Mesenchymal stem cell (in vitro differentiated cells and primary cell): Measurements from ENCODE around the gene GIMAP8.

Experiments used
- DNase-seq: peaks from one replicate; pipeline ENCODE4 v3.0.0-alpha.2; 2013
- H2AFZ ChIP-seq: one replicate; pipeline ENCODE4 v1.6.1; 2013; ENCODE audit warnings: low read depth, mild to moderate bottlenecking, control low read depth, inconsistent platforms, low read length, moderate library complexity
- H2AK5ac ChIP-seq: 2 replicates; pipeline ENCODE4 v1.6.1; 2013; ENCODE audit warnings: low read length, moderate library complexity, mild to moderate bottlenecking, inconsistent platforms; ENCODE audit not compliant: severe bottlenecking
- H2BK120ac ChIP-seq: one replicate; pipeline ENCODE4 v1.6.1; 2013; ENCODE audit warnings: low read depth, mild to moderate bottlenecking, inconsistent platforms, low read length, moderate library complexity
- H2BK12ac ChIP-seq, 2 experiments: one replicate each; pipeline ENCODE4 v1.6.1; 2013; ENCODE audit warnings: inconsistent platforms in 2 of 2, low read length in 2 of 2, mild to moderate bottlenecking in 2 of 2, moderate library complexity in 2 of 2, control low read depth in 1 of 2
- H2BK15ac ChIP-seq: one replicate; pipeline ENCODE4 v1.6.1; 2013; ENCODE audit warnings: mild to moderate bottlenecking, low read depth, inconsistent platforms; ENCODE audit not compliant: poor library complexity, severe bottlenecking
- H2BK5ac ChIP-seq: 2 replicates; pipeline ENCODE4 v1.6.1; 2013; ENCODE audit warnings: low read depth, mild to moderate bottlenecking, low read length, control low read depth, inconsistent platforms; ENCODE audit not compliant: poor library complexity, severe bottlenecking
- H3K14ac ChIP-seq, 2 experiments: one replicate each; pipeline ENCODE4 v1.6.1; 2013; ENCODE audit warnings: inconsistent platforms in 2 of 2, low read length in 2 of 2, control low read depth in 1 of 2, mild to moderate bottlenecking in 1 of 2, moderate library complexity in 1 of 2
- H3K18ac ChIP-seq, 2 experiments: one replicate each; pipeline ENCODE4 v1.6.1; 2013; ENCODE audit warnings: inconsistent platforms in 2 of 2, low read length in 2 of 2, control low read depth in 1 of 2, low read depth in 1 of 2, mild to moderate bottlenecking in 1 of 2
- H3K23ac ChIP-seq, 2 experiments: one replicate each; pipeline ENCODE4 v1.6.1; 2013; ENCODE audit warnings: inconsistent platforms in 2 of 2, low read length in 2 of 2, mild to moderate bottlenecking in 2 of 2, moderate library complexity in 2 of 2, control low read depth in 1 of 2
- H3K27ac ChIP-seq: 2 replicates; pipeline ENCODE4 v1.5.1; 2013; ENCODE audit warnings: mild to moderate bottlenecking, moderate library complexity, low read length, control low read depth, inconsistent platforms; ENCODE audit not compliant: poor library complexity, severe bottlenecking
- H3K27me3 ChIP-seq, 2 experiments: 2 replicates each; pipeline versions ENCODE4 v1.6.1 to v1.7.0; 2013; ENCODE audit warnings: low read length in 2 of 2, mild to moderate bottlenecking in 2 of 2, moderate library complexity in 2 of 2, control low read depth in 1 of 2, inconsistent platforms in 1 of 2; ENCODE audit not compliant: control insufficient read depth in 1 of 2, insufficient read depth in 1 of 2
- H3K36me3 ChIP-seq, 2 experiments: 2 replicates each; pipeline versions ENCODE4 v1.6.1 to v1.7.0; 2013; ENCODE audit warnings: low read length in 2 of 2, control low read depth in 1 of 2, inconsistent platforms in 1 of 2, low read depth in 1 of 2, mild to moderate bottlenecking in 1 of 2; ENCODE audit not compliant: insufficient read depth in 2 of 2, control insufficient read depth in 1 of 2
- H3K4ac ChIP-seq, 2 experiments: one replicate each; pipeline ENCODE4 v1.6.1; 2013; ENCODE audit warnings: inconsistent platforms in 2 of 2, low read length in 2 of 2, mild to moderate bottlenecking in 2 of 2, moderate library complexity in 2 of 2, control low read depth in 1 of 2, low read depth in 1 of 2
- H3K4me1 ChIP-seq: 2 replicates; pipeline ENCODE4 v1.6.1; 2013; ENCODE audit warnings: low read depth, low read length, control low read depth; ENCODE audit not compliant: control insufficient read depth, insufficient read depth
- H3K4me2 ChIP-seq: 2 replicates; pipeline ENCODE4 v1.6.1; 2013; ENCODE audit warnings: low read length, mild to moderate bottlenecking, inconsistent platforms; ENCODE audit not compliant: poor library complexity, severe bottlenecking
- H3K4me3 ChIP-seq, 2 experiments: 2 replicates each; pipeline versions ENCODE4 v1.5.1 to v1.7.0; 2013; ENCODE audit warnings: low read length in 2 of 2, mild to moderate bottlenecking in 2 of 2, control low read depth in 1 of 2, low read depth in 1 of 2; ENCODE audit not compliant: insufficient read depth in 1 of 2
- H3K79me1 ChIP-seq: replicated peaks from 2 replicates; pipeline ENCODE4 v1.6.1; 2013; ENCODE audit warnings: mild to moderate bottlenecking, control low read depth, low read length, inconsistent platforms; ENCODE audit not compliant: poor library complexity, severe bottlenecking
- H3K9ac ChIP-seq: 2 replicates; pipeline ENCODE4 v1.7.0; 2013; ENCODE audit warnings: mild to moderate bottlenecking, low read length, moderate library complexity
- H3K9me3 ChIP-seq: 2 replicates; pipeline ENCODE4 v1.7.0; 2013; ENCODE audit warnings: mild to moderate bottlenecking, low read length; ENCODE audit not compliant: control insufficient read depth
- H4K8ac ChIP-seq: one replicate; pipeline ENCODE4 v1.6.1; 2013; ENCODE audit warnings: inconsistent platforms, mild to moderate bottlenecking, low read length, moderate library complexity
- H4K91ac ChIP-seq: one replicate; pipeline ENCODE4 v1.6.1; 2013; ENCODE audit warnings: mild to moderate bottlenecking, low read length, inconsistent platforms
- WGBS: methylation state at CpG from one replicate; pipeline ENCODE4 v1.1.7; 2013; ENCODE audit warnings: mixed read lengths; 5-methylcytosine and 5-hydroxymethylcytosine counted together

Gene GIMAP8

DNA sequence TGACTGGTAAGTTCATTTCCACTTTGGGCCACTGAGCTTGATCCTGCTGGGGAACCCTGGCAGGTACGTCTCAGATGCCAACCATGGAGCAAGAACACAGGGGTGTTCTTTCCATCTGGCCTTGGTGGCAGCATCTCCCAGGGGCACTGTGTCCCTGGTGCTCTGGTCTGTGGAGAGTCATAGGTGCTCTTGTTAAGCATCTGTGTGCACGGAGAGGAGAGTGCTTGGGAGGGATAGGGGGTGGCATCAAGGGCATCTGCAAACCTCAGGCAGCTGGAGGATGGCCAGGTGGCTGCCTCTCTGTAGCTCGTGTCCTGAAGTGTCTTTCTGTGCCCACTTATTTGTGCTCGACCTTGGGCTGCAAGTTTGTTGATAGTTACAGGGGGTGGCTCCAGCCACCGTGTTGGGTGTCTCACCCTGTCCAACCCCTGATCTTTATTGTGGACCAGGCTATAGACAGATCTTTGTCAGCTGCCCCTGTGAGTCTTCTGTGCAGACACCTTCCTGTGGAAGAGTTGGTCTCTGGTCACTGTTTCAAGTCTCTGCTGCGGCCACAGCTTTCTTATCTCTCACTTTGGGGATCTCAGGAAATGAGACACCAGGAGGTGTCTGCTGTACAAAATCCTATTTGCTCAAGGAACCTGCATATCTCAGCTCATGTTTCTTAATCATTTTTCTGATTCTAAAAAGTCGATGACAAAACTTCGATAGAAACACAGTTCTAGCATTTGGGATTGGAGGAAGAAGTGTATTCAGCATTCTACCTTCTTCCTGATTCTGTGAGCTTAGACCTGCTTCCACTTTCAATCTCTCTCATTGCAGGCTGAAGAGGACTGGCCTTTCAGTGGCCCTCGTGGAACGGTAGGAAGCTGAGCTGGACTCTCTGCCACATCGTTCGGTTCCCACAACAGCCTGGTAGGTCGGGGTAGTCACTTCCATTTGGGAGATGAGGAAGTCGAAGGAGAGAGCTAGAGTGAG is 17.2 kb upstream of the GIMAP8 start:
- H2BK12ac ChIP-seq = no peak overlapping the region
- H3K4me2 ChIP-seq = no peak overlapping the region
- H3K4ac ChIP-seq = no peak overlapping the region
- no peak overlapping the region for H2AFZ ChIP-seq
- H3K14ac ChIP-seq = no peak overlapping the region
- no peak overlapping the region for H3K27ac ChIP-seq
- H3K9ac ChIP-seq = no peak overlapping the region
- H4K8ac ChIP-seq = no peak overlapping the region
- no peak overlapping the region for H3K23ac ChIP-seq
- H2AK5ac ChIP-seq = no peak overlapping the region
- H4K91ac ChIP-seq = no peak overlapping the region
- no peak overlapping the region for H3K4me3 ChIP-seq
- peaks cover 10% of the 10 kb centered on the region for H3K4me1 ChIP-seq
- no peak overlapping the region for H2BK15ac ChIP-seq
- DNase-seq = no peak
- no peaks in the 10 kb centered on the region for H3K79me1 ChIP-seq
- 66% methylated on average over 14 of the region's 14 CpGs for WGBS
- peaks cover 0 to 20% of the 10 kb centered on the region in 2 experiments for H3K27me3 ChIP-seq
- H3K9me3 ChIP-seq = no peaks in the 10 kb centered on the region
- no peak overlapping the region for H2BK5ac ChIP-seq
- H3K36me3 ChIP-seq = no peaks in the 10 kb centered on the region
- H2BK120ac ChIP-seq = no peak overlapping the region
- no peak overlapping the region for H3K18ac ChIP-seq

DNA sequence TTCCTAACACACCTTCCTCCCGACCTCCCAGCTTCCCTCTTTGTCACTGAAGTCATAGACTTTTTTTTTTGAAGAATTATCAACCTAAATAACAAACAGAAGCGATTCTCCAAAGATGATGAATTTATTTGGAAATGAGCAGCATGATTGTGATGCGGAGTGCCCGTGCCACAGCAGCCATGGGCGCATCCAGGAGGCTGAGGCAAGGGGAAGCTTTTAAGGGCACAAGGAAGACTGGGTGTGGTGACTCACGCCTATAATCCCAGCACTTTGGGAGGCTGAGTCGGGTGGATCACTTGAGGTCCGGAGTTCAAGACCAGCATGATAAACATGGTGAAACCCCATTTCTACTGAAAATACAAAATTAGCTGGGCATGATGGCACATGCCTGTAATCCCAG is 16.2 kb upstream of the GIMAP8 start:
- Histone ChIP-seq H4K91ac (no peak overlapping the region), H2AFZ (no peak overlapping the region), H2AK5ac (no peak overlapping the region), H3K4me3 (no peak overlapping the region), H3K27ac (no peak overlapping the region), H3K14ac (no peak overlapping the region), H3K9me3 (no peaks in the 10 kb centered on the region), H3K4me1 (peaks cover 1% of the 10 kb centered on the region), H4K8ac (no peak overlapping the region), H3K4ac (no peak overlapping the region), H2BK120ac (no peak overlapping the region), H3K79me1 (no peaks in the 10 kb centered on the region), H2BK12ac (no peak overlapping the region), H2BK5ac (no peak overlapping the region), H3K9ac (no peak overlapping the region), H3K36me3 (no peaks in the 10 kb centered on the region), H2BK15ac (no peak overlapping the region), H3K27me3 (peaks cover 0 to 17% of the 10 kb centered on the region in 2 experiments), H3K18ac (no peak overlapping the region), H3K23ac (no peak overlapping the region), H3K4me2 (no peak overlapping the region)
- DNase-seq = no peak
- WGBS = 82% methylated on average over 8 of the region's 8 CpGs

DNA sequence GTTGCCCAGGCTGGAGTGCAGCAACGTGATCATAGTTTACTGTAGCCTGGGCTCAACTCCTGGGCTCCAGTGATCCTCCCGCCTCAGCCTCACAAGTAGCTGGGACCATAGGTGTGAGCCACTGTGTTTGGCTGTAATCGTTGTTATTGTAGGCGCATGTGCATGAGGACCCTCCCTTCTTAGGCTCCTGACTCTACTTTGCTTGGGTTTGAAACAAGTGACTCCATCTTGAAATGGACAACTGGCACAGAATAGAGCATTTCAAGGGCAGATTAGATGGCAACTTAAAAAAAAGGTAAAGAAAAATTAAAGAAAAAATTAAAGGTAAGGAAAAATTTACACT is 15.4 kb upstream of the GIMAP8 start:
- H3K4me2 ChIP-seq = no peak overlapping the region
- H3K4me1 ChIP-seq = no peaks in the 10 kb centered on the region
- H3K14ac ChIP-seq = no peak overlapping the region
- H4K91ac ChIP-seq = no peak overlapping the region
- no peak overlapping the region for H3K23ac ChIP-seq
- no peak overlapping the region for H2BK12ac ChIP-seq
- H3K4ac ChIP-seq = no peak overlapping the region
- H4K8ac ChIP-seq = no peak overlapping the region
- H3K4me3 ChIP-seq = no peak overlapping the region
- no peak overlapping the region for H3K9ac ChIP-seq
- H3K27me3 ChIP-seq = peaks cover 0 to 15% of the 10 kb centered on the region in 2 experiments
- H3K36me3 ChIP-seq = no peaks in the 10 kb centered on the region
- H3K79me1 ChIP-seq = no peaks in the 10 kb centered on the region
- H3K27ac ChIP-seq = no peak overlapping the region
- H3K18ac ChIP-seq = no peak overlapping the region
- 57% methylated on average over 4 of the region's 4 CpGs for WGBS
- H2AK5ac ChIP-seq = no peak overlapping the region
- no peak overlapping the region for H2BK120ac ChIP-seq
- no peak for DNase-seq
- no peak overlapping the region for H2BK5ac ChIP-seq
- H2AFZ ChIP-seq = no peak overlapping the region
- H2BK15ac ChIP-seq = no peak overlapping the region
- H3K9me3 ChIP-seq = no peaks in the 10 kb centered on the region

DNA sequence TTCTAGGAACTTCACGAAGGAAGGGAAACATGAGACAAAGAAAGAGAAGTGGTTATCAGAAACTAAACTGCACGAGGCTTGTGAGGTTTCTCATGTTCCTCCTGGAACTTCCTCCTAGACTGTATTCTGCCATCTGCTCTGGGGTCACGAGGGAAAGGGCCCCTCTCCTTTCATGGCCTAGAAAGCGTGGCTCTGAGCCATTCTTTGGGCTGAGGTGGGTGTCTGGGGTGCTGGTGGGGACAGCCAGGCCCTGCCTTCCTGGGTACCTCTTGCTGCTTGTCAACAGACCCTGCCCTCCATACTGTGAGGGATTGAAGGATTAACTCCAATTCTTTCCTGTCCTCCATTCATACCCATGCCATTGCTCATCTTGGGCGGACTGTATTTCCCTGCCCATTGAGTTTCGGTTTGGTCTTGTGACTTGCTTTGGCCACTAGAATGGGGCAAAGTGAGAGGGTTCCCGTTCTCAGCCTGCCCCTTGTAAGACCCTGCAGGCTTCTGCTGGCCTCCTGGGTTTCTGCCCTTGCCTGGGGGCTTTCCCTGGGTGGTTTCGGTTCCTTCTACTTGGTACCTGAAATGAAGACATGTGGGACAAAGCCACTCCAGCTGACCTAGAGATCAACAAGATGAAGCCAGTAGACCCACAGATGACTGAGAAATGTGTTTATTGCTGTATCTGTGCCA is 14.9 kb upstream of the GIMAP8 start:
- Histone ChIP-seq H4K91ac (no peak overlapping the region), H2AK5ac (no peak overlapping the region), H2BK12ac (no peak overlapping the region), H3K23ac (no peak overlapping the region), H3K9ac (no peak overlapping the region), H3K18ac (no peak overlapping the region), H2AFZ (no peak overlapping the region), H3K79me1 (no peaks in the 10 kb centered on the region), H3K9me3 (no peaks in the 10 kb centered on the region), H3K4me2 (no peak overlapping the region), H3K14ac (no peak overlapping the region), H3K27me3 (peaks cover 0 to 15% of the 10 kb centered on the region in 2 experiments), H3K4ac (no peak overlapping the region), H3K27ac (no peak overlapping the region), H2BK120ac (no peak overlapping the region), H2BK15ac (no peak overlapping the region), H3K4me1 (no peaks in the 10 kb centered on the region), H4K8ac (no peak overlapping the region), H2BK5ac (no peak overlapping the region), H3K4me3 (no peak overlapping the region), H3K36me3 (no peaks in the 10 kb centered on the region)
- no peak for DNase-seq
- 64% methylated on average over 8 of the region's 8 CpGs for WGBS
